GM15510 (cell line): ENCODE measurements around the gene NR4A3.

Source experiments
- POLR2A ChIP-seq: IDR thresholded peaks from 3 replicates; pipeline ENCODE4 v1.6.1; 2011; ENCODE audit warnings: borderline replicate concordance; ENCODE audit not compliant: insufficient read length; ENCODE audit errors: extremely low read depth

Gene NR4A3

GRCh38 chr9:99845063-99845462 is 23.4 kb downstream of the NR4A3 start:
- no peak for TF ChIP-seq POLR2A

GRCh38 chr9:99848447-99848846 is 26.8 kb downstream of the NR4A3 start:
- no peak for TF ChIP-seq POLR2A

- TF ChIP-seq POLR2A: no peak
These were observed 29.2 kb downstream of the NR4A3 start for GRCh38 chr9:99850736-99851499.

DNA sequence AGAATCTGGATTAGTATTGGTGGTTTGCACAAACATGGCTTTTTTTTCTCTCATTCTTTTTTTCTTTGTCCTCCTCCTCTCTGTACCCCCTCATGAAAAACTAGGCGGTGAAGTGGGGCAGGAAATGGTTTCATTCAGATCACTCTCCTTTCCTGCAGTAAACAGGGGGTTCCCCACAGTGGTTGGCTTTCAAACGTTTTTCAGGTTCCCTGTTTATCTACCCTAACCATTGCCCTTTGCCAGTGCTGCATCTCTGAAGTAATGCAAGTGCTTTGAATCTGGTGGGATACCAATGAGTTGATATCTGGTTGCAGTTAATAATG is 29.8 kb downstream of the NR4A3 start:
- no peak for TF ChIP-seq POLR2A

DNA sequence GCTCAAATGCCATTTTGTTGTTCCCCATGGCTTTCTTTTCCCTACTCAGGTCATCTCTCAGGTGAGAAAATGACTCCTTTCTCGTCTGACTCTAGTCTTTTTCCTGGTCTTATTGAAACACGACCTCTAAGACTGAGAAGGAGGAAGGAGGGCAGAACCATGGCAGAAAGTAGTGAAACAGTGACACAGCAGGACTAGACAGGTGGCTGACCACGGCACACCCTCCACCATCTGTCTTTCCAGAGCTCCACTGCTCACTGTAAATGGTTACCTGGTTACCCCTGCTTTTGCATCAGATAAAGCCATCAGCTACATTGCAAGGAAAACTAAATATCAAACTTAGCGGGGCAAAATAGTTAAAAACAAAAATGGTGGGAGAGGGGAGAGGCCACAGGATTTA is 30.9 kb downstream of the NR4A3 start:
- no peak for TF ChIP-seq POLR2A

DNA sequence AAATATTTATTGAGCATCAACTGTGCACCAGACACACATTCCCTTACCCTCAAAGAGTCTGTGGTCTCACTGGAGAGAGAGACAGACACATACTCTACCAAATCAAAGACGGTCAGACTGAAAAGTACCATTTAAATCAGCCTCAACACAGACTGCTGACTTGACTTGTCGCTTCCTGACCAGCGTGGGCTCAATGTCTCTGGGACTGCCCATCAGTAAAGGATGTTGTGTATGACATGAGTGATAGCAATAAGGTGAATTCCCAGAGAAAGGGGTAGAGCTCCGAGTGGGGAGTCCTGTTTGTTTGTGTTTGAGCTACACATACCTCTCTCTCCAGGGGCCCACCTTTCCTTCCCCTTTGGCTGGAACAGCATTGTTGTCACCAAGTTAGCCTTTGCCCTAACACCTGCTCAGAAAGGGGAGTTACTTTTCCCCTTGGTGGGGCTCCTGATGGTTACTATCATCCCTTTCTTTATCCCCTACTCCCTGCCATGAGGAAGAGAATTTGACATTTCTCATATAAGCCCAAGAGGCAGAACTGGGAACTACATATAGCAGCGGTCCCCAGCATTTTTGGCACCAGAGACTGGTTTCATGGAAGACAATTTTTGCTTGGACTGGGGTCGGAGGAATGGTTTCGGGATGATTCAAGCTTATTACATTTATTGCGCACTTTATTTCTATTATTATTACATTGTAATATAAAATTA is 33.9 kb downstream of the NR4A3 start:
- TF ChIP-seq POLR2A: no peak

DNA sequence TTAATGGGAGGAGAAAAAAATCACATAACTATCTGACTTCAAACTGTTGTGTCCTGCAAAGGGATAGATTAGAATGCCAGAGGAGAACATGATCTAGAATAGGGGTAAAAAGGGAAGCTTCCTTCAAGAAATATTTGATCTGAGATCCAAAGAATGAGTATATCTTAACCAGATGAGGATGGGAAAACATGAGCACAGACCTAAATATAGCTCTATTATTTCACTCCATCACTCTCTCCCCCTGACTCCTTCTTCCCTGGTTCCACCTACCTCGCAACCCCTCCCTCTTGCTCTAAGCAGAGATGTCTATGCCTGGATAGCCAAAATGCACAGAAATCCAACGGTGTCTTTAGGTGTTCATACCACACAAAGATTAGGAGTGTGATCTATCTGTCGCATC is 36.4 kb downstream of the NR4A3 start:
- no peak for TF ChIP-seq POLR2A

DNA sequence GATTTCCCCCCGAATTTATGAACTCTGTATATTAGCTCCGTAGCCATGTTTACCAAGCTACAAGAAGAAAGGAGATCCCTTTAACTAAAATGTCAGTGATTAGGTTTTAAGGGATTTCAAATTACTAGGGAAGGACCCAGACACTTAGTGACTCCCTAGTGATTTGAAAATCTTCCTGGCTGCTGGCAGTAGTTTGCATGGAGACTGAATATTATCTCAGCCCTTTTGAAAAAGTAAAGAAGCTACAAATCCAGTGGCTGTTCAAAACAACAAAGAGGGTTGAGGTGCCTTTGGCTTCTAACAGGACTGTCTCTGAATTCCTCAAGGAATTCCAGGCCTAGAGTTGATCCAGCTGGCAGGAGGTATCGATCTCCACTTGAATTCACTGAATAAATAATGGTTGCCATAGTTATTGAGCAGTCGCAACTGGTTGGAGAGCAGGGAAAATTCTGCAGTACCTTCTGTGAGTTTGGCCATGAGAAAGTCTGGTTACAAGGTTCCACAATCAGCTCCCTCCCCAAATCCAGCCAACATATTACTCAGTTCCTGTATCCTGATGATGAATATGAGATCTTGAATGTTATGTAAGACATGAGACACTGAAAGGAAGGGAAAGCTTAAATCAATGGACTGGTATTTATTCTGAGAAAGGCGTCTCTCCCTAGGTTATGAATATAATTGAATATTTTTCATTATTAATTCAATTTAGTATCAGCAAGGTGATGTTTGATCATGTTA is 37.7 kb downstream of the NR4A3 start:
- TF ChIP-seq POLR2A: no peak

GRCh38 chr9:99860266-99860665 is 38.6 kb downstream of the NR4A3 start:
- no peak for TF ChIP-seq POLR2A

- no peak for TF ChIP-seq POLR2A
These were observed 42.3 kb downstream of the NR4A3 start for GRCh38 chr9:99863955-99864354.

DNA sequence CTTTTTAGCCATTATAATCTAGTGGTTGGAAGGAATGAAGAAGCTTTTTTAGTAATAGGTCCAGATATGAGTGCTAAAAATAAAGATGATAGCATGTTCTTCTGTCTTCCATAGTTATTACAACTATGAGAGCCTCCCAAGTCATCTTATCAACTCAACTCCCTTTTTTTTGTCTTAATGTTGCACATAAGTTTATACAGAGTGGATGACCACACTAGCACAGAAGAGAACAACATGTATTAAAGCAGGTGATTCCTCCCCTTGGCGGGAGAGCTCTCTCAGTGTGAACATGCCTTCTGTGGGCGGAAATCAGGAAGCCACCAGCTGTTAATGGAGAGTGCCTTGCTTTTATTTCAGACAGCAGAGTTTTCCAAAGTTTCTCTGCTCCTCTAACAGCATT is 44.7 kb downstream of the NR4A3 start:
- no peak for TF ChIP-seq POLR2A

DNA sequence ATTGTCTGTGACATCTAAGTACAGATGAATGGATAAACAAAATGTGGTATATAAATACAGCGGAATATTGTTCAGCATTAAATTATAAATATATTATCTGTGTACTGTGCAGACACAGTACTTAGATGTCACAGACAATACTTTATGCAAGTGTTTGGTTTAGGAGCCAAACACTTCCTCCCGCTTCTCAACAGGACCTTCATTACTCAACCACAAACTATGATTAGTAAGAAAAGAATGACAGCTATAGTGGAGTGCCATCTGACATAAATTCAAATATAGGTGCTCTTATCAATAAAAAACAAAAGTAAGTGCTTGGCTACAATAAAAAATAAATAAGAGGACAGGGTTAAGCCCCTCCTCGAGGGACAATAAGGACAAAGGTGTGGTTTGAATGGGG is 45.9 kb downstream of the NR4A3 start:
- TF ChIP-seq POLR2A: no peak

DNA sequence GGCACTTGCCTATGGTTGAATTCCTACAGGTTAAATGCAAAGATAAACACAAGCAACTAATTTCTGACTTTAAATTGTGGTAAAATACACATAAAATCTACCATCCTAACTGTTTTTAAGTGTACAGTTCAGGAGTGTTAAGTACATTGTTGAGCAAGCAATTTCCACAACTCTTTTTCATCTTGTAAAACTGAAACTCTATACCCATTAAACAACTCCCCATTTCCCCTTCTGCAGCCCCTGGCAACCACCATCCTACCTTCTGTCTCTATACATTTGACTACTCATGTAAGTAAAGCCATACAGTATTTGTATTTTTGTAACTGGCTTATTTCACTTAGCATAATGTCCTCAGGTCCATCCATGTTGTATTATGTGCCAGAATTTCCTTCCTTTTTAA is 46.3 kb downstream of the NR4A3 start:
- TF ChIP-seq POLR2A: no peak

GRCh38 chr9:99868845-99869244 is 47.2 kb downstream of the NR4A3 start:
- TF ChIP-seq POLR2A: no peak

GRCh38 chr9:99870126-99870525 is 48.4 kb downstream of the NR4A3 start:
- TF ChIP-seq POLR2A: no peak

DNA sequence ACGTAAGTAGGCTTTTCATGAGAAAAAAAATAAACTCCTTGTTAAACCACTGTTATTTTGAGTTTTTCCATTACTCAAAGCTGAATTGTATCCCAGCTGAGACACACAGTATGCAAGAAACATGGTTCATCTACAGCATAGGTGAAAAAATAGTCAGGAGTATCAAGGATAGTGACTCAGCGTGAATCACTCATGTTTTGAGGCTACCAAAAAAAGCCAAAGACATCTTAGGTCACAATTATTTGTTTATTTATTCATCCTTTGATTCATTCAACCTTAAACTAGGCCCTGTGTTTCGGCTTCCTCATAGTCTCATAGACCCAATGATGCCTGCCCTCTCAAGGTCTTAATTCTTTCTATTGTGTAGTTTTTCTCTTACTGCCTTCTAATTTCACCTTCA is 51.8 kb downstream of the NR4A3 start:
- no peak for TF ChIP-seq POLR2A
